Endometrium (tissue), 2 donors: ENCODE data around the gene DMPK.
"Not testable (repeated sequence)": the region's sequence is repeated elsewhere in the genome, so short reads cannot be mapped to it uniquely, and the experiment has no call there.

Experiments
- FAIRE-seq: peaks from 2 replicates; lab custom pipeline; 2012; peaks lifted over from hg19 to GRCh38; lab: Jason Lieb, UNC
- donor health status: control.
- donor health status: control.

DMPK gene

DNA sequence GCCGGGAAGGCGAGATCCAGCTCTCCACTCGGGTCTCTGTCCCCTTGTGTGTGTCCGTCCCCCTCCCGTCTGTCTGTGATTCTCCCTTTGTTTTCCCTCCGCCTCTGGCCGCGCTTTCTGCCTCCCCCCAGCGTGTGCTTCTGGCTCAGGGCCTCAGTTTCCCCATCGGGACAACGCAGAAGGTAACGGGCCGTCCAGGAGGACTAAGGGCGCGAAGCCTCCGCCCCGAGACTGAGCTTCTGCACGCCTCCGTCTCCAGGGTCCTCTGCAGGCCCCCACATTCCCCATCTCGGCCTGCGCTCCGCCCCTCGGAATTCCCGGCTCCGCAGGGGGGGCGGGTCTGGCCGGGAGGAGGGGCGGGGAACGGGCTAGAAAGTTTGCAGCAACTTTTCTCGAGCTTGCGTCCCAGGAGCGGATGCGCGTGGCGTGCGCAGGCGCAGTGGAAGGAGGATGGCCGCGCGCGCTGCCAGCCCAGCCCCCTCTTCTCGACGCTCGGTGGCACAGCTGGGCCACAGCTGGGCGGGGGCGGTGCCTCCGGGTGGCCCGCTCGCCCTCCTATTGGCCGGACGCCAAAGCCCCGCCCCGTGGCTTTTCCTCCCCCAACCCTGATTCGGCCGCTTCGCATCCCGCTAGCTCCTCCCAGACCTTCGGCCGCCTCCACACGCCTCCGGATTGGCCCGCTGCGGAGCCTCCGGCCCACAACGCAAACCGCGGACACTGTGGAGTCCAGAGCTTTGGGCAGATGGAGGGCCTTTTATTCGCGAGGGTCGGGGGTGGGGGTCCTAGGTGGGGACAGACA is 13.1 kb downstream of the DMPK start, which contains the start of gene SIX5:
Gene SIX5, minus strand, starts transcription at position 269 of the 799 bp plus-strand sequence. CDS start 408 bp downstream, outside the sequence.
- FAIRE-seq: peak; percentile 92

DNA sequence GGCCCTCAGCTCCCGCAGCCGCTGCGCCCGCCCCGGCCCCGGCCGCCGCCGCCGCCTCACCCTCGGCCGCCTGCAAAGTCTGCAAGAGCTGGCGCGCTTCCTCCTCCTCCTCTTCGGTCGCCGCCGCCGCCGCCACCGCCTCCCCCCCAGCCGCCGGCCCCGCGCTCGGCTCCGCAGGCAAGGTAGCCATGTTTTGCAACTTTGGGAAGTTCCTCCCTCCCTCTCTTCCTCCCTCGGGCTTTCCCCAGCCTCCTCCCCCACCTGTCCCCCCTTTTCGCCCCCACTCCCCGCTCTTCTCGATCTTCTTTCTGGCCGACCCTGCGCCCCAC is 13.7 kb downstream of the DMPK start:
- FAIRE-seq: no peak

DNA sequence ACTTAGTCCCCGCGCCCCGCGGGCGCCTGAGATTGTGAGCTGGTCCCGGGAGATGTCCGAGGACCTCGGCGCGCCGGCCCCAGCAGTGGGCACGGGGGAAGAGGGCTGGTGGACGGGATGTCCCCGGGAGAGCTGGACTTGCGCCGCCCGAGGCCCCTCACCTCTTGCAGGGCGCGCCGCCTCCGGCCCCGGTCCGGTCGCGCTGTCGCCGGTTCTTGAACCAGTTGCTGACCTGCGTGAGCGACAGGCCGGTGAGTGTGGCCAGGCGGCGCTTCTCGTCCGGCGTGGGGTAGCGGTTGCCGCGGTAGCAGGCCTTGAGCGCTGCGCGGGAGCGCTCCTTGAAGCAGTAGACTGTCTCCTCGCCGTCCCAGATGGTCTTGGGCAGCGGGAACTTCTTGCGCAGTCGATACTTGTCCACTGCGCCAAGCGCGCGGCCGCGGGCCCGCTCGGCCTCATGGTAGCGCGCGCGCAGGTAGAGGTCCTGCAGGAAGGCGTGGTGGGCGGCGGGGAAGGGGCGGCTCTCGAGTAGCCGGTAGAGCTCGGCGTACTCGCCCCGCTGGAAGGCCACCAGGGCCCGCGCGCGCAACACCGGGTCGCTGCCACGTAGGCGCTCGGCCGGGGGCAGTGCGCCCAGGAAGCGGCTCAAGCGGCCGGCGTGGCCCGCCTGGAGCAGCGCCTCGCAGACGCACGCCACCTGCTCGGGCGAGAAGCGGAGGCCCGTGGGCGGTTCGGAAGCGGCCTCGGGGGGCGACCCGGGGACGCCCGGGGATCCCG is 14.2 kb downstream of the DMPK start:
- FAIRE-seq: no peak

DNA sequence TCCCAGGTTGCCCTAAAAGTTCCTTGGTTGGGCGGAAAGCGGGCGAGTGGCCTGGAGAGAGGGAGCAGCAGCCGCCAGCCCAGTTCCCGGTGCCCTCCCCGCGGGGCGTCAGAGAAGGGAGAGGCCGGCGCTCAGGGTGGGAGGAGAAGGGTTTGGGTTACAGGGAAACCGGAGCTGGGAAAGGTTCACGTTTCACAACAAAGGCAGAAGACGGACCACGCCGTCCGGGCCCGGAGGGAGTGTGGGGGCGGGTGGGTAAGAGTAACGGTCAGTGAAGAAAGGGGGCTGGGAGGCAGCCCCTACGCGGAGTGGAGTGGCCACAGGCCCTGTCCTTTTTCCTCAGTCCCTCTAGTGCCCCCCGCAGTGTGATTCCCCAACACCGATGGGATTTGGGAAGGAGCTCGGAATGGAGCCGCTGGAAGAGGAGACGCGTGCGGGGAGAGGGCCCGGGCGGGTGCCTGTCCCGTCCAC is 14.8 kb downstream of the DMPK start:
- FAIRE-seq: no peak

DNA sequence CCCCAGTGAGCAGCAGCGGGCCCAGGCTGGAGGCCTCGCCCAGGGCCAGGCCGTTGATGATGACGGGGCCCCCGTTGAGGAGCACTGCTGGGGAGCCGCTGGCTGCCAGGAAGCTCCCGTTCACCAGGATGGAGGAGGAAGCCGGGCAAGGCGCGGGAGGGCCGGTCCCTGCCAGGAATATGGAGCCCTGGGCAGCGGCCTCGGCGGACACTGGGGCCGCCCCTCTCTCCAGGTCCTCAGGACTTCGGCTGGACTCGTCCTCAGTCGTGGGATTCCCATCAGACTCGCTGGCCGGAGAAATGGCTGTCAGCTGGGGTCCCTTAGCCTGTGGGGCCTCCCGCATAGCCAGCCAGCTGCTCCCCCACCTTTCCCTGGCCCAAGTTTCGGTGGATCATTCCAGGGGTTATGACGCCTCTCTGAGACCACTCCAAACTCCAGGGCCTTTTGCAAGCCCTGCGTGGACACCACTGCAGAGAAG is 15.4 kb downstream of the DMPK start:
- FAIRE-seq: no peak

DNA sequence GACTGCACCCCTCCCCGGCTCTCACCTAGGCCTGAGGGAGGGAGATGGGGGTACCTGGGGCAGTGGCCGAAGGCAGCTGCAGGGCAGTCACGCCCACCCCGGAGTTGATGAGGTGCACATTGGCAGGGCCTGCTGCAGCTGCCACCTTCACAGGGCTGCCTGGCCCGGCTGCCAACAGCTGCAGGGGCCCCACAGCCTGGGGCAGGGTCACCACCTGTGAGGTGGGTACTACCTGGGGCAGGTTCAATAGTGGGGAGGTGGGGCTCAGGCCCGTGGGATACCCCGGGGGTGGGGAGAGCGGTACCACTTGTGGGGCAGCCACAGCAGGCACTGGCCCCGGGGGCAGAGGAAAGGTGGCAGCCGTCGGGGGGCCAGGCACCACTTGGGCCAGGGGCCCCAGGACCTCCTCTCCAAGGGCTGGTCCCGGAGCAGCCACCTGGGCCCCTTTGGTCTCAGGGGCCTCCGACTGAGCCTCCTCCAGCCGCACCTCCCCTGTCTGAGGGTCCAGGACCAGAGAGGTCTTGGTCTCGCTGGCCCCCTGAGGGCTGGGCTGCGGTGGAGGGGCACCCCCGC is 15.9 kb downstream of the DMPK start:
- FAIRE-seq: no peak

DNA sequence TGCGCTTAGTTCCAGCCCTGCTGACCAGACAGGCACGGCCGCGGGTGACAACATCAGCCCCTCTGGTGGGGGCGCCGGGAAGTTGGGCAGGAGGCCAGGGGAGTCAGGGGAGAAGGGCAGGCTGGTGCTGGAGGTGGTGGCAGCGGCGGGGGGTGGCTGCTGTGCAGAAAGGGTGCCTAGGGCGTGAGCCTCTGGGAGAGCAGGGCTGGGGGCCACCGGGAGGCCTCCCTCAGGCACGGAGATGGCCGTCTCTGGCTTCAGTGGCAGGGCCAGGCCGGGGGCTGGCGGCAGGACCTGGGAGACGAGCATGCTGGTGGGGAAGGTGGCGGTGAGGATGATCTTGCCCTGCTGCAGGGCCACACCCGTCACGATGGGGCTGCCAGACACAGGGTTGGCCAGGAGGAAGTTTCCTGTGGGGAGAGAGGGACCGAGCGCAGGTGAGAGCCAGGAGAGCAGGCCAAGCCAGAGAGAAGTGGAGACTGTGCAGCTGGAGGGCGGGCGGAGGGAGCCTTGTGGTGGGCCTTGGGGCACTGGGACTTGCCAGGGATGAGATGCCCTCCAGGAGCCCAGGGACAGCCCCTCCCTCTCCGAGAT is 16.5 kb downstream of the DMPK start:
- no peak for FAIRE-seq

DNA sequence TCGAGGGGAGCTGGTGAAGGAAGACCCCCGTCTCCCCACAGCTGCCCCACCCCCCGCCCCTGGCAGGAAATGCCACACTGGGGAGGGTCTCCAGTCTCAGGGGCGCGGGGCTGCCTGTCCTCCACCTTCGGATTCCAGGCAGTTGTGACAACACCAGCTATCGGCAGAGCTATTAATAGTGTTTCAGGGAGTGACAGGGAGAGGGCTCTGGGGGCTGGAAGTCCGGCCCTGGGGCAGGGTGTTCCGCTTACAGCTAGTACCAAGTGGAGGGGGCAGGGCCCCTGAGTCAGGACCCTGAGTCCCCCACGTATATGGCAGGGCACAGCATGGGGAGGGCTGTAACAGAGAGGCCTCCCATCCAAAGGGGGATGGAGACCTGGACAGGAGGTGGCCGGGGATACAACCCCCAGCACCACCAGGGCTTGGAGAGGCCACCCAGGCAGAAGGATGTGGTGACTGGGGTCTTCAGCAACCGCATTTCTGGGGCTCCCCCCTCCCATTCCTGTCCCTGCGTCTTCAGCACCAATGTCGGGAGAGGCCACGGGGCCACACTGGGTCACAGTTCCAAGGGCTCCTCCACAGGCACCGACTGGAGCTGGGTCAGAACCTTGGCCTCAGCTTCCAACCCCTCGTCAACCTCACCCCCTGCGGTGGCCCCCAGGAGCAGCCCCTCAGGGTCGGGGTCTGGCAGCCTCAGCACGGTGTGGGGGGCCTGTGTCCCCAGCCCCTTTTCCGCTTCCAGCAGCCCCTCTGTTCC is 17.2 kb downstream of the DMPK start:
- no peak for FAIRE-seq

DNA sequence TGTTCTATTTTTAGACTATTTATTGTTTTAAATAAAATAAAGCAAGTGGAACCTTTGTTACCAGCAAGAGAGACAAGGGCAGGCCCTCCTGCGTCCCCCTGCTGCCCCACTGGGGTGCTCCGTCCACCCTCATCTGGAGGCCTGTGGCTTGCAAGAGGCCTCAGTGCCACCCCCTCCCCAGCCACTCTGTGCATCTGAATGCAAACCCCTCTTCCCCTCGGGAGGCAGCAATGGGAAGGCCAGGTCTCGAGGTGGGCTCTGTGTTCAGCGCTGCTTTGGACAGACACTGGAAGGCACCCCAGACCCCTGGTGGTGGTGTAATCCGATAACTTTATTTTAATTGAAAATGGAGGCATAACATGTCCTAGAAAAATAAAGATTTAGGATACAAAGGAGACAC is 17.8 kb downstream of the DMPK start:
- no peak for FAIRE-seq

DNA sequence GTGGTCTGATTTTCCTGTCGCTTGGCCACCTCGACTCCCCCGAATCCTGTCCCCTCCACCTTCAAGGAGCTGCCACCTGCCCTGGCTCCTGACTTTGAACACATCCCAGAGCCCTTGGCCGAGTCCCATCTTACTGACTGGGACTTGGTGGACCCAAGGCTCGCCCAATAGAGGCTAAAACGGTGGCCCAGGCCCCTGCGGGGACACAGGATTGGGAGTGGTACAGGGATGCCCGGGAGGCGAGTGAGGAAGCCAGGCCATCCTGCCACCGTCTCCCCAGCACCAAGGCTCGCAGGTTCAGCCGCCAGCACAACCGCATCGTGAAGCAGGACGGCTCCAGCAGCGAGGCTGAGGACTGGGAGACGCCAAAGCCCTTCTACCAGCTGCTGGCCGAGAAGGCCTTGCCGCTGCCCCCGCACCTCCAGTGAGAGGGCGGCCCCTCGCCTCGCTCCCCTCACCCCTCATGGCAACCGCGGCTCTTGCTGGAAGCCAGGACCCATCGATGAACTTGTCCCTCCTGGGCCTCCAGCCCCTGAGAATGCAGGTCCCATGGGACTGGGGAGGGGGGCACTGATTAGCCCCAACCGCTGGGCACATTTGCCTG is 18.5 kb downstream of the DMPK start:
- no peak for FAIRE-seq

DNA sequence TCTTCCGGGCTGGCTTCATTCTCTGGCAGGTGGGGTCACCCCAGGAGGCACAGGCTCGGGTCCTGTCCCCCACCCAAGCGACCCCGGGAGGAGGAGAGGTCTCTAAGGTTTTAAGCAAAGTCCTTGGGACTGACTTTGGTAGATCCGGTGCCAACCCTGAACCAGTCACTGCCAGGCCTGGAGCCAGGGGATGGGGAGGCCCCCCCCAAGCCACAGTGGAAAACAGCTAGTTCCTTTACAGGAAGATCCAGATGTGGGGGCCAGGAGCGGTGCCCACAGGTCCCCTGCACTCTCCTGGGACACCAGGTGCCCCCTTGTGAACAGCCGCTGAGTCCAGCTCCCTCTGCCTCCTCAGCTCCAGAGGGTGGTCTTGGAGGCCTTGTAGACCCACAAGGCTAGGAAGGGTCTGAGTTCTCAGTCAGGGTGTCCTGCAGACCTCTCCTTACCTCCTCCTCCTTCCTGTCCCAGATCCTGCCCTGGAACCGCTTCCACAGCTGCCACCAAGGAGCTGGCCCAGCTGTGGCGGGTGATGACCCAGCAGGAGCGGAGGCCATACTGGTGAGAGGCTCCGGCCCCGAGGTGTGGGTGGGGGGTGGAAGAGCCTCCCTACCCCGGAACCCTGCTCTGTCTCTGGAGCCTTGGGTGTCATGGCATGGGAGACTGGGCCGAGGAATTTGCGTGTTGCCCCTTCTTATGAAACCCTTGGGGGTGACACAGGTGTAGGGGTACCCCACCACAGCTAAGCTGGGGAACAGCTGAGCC is 19.2 kb downstream of the DMPK start:
- FAIRE-seq: no peak

DNA sequence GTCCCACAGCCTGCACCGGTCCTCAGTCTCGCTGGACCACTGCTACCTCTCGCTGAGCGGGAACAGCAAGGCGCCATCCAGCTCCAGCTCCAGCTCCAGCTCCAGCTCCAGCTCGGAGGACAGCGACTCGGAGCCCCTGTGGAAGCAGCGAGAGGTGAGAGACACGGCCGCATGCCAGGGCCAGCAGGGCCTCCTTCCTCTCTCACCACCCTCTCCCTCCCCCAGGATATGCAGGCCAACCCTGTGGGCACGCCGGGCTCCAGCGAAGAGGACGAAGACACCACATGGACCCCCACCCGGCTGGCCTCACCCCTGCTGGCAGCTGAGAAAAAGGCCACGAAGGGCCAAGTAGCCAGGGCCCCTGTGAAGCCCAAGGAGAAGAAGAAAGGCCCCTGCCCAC is 20.6 kb downstream of the DMPK start:
- FAIRE-seq: no peak

DNA sequence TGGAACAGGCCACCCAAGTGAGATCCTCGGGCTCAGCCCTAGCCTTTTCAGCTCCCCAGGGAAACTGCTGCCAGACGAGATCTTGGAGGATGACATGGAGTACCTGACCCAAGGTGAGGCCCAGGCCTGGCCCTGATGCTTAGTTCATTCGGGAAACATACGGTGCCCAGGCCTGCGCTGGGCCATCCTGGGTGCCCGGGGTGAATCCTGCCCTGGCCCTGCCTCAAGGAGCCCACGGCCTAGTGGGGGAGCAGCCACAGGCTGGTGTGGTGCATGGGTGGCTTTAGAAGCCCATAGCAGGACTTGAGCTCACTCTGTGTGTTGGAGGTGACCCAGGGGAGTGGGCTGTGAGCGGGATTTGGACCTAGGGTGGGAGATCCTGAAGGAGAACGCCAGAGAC is 23.4 kb downstream of the DMPK start:
- FAIRE-seq: no peak

DNA sequence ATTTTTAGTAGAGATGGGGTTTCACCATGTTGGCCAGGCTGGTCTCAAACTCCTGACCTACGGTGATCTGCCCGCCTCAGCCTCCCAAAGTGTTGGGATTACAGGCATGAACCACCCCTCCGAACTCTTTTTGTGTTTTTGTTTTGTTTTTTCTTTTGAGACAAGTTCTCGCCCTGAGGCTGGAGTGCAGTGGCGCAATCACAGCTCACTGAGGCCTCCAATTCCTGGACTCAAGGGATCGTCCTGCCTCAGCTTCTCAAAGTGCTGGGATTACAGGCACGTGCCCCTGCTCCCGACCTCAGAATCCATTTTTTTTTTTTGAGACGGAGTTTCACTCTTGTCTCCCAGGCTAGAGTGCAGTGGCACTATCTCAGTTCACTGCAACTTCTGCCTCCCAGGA is 24.6 kb downstream of the DMPK start:
- no peak for FAIRE-seq

DNA sequence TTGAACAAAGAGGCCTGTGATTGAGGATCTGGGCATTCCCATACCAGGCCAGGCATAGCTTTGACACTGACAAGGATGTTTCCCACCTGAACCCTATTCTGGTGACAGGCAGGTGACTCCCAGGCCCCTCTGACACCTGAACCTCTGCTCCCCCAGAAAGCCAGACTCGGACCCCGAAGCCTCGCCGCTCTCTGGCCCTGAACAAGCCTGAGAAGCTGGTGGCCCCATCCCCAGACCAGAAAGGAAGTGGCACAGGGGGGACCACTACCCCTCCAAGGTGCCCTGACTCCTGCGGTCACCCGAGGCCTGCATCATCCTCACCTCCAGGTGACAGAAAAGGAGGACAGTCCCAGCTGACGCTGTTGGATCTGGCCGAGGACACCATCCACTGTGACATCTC is 28.0 kb downstream of the DMPK start:
- FAIRE-seq: no peak

DNA sequence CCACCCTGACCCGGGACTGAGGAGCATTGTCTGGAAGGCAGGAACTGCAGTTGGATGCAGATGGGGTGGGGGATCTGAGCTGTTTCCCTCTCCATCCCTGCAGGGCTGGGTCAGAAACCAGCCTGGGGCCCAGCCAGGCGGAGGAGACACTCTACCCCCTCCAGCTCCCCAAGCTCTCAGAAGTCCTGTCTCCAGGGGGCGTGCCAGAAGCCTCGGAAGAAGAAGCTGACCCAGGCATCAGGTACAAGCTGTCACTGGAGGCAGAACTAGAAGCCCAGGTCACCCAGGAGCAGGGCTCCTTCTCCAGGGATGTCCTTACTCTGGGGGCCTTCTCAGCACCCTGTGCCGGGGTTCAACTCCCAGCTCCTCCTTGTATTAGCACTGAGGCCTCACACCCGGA is 28.7 kb downstream of the DMPK start:
- no peak for FAIRE-seq

DNA sequence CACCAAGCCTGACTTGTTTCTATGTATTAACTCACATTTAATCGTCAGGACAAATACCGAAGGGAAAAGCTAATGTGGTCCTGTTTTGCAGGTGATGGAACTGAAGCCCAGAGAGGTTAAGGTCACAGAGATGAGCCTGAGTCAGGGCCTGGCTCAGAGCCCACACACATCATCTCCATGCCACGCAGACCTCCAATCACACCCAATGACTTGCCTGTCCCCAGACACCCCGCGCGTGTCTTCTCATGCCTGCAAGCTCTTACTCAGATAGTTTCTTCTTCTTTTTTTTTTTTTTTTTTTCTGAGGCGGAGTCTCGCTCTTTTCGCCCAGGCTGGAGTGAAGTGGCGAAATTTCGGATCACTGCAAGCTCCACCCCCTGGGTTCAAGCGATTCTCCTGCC is 29.7 kb downstream of the DMPK start:
- FAIRE-seq: no peak

DNA sequence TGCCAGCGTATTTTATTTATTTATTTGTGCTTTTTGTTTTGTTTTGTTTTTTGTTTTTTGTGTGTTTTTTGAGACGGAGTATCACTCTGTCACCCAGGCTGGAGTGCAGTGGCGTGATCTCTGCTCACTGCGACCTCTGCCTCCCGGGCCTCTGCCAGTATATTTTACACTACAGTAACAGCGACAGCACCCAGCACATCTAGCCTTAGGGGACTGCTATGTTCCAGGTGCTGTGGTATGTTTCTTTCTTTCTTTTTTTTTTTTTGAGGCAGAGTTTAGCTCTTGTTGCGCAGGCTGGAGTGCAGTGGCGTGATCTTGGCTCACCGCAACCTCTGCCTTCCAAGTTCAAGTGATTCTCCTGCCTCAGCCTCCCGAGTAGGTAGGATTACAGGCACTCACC is 30.8 kb downstream of the DMPK start:
- not testable (repeated sequence) for FAIRE-seq

DNA sequence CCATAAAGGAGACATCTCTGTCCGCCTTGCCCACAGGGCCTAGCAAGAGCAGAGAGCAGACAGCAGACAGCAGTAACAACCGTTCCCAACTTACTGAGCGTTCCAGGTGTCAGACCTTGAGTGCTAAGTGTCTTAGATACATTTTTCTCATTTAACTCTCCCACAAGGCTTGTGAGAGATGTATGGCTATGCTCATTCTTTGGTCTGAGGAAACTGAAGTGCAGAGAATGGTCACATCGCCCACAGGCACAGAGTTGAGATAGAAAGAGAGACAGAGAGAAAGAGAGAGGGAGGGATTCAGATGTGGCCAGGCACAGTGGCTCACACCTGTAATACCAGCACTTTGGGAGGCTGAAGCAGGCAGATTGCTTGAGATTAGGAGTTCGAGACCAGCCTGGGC is 34.8 kb downstream of the DMPK start:
- FAIRE-seq: no peak

DNA sequence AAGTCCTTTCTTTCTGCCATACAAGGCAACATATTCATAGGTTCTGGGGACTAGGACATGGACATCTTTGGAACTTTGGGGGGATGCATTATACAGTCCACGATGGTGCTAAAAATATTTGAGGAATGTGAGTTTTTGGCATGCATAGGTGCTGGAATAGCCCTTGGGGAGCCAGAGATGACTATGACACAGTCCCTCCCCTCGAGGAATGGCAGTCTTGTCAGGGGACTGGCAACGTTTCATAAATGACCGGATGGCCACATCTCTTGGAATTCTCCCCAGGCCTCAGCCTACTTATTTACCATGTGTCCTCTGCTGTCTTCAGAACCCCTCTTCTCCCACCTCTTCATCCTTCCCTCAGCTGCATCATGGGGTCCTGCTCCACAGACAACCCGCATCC is 35.4 kb downstream of the DMPK start:
- FAIRE-seq: no peak

DNA sequence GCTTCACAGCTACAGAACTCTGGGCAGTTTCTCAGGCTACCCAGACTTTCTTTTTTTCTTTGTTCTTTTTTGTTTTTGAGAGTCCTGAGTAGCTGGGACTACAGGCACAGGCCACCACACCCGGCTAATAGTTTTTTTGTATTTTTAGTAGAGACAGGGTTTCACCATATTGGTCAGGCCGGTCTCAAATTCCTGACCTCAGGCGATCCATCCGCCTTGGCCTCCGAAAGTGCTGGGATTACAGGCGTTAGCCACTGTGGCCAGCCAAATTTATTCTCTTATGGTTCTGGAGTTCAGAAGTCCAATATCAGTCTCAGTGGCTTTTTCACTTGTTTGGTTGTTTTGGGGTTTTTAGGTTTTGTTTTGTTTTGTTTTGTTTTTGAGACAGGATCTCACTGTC is 36.7 kb downstream of the DMPK start:
- FAIRE-seq: no peak
